Measurements from ENCODE around the gene TMEM232.

The TMEM232 gene

GRCh38 chr5:110441035-110441434 is 285.4 kb downstream of the TMEM232 start:
- Histone ChIP-seq H3K27ac (replicated peaks) (no peak overlapping the region), H3K4me3 (replicated peaks; ENCODE audit: insufficient read depth, low read length) (no peak overlapping the region), H3K27me3 (ENCODE audit: insufficient read depth, poor library complexity, severe bottlenecking) (no peaks in the 10 kb centered on the region)
- DNase-seq (ENCODE audit: low read depth in 1 of 2, low spot score in 1 of 2) = no peak
- no peak for TF ChIP-seq CTCF (IDR thresholded peaks at IDR 0.05; ENCODE audit: insufficient read depth, low read length)
- no peak for TF ChIP-seq POLR2AphosphoS5 (IDR thresholded peaks at IDR 0.05; ENCODE audit: low read depth)
- no peak for TF ChIP-seq REST (IDR thresholded peaks at IDR 0.05; ENCODE audit: insufficient replicate concordance, low read depth)
- no peak for TF ChIP-seq GABPA (IDR thresholded peaks at IDR 0.05; ENCODE audit: low read depth)

DNA sequence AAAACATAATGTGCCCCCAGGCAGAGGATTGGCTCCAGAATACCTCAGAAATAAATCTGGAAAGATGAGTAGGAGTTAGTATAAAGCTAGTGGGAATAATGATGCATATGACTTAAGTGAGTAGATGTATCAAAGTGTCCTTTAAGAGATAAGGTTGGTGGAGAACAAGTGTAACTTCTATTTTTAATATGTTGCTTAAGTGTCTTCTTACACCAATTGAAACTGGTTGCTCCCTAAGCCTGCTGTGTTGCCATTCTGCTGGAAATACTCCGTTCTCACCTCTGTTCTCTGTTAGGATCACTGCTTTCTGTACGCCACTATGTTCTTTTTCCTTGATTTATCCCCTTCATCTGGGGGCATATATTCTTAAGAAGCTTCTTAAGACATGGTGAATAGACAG is 286.4 kb downstream of the TMEM232 start:
- DNase-seq (ENCODE audit: low read depth in 1 of 2, low spot score in 1 of 2) = no peak
- Histone ChIP-seq H3K4me3 (replicated peaks; ENCODE audit: insufficient read depth, low read length) (no peak overlapping the region), H3K27ac (replicated peaks) (no peak overlapping the region), H3K27me3 (ENCODE audit: insufficient read depth, poor library complexity, severe bottlenecking) (no peaks in the 10 kb centered on the region)
- TF ChIP-seq POLR2AphosphoS5 (IDR thresholded peaks at IDR 0.05; ENCODE audit: low read depth) (no peak), CTCF (IDR thresholded peaks at IDR 0.05; ENCODE audit: insufficient read depth, low read length) (no peak), GABPA (IDR thresholded peaks at IDR 0.05; ENCODE audit: low read depth) (no peak), REST (IDR thresholded peaks at IDR 0.05; ENCODE audit: insufficient replicate concordance, low read depth) (no peak), SPI1 (IDR thresholded peaks at IDR 0.05; ENCODE audit: borderline replicate concordance, low read depth) (no peak)

GRCh38 chr5:110439296-110439695 is 287.2 kb downstream of the TMEM232 start:
- Histone ChIP-seq H3K4me3 (replicated peaks; ENCODE audit: insufficient read depth, low read length) (no peak overlapping the region), H3K27ac (replicated peaks) (no peak overlapping the region), H3K27me3 (ENCODE audit: insufficient read depth, poor library complexity, severe bottlenecking) (no peaks in the 10 kb centered on the region)
- TF ChIP-seq REST (IDR thresholded peaks at IDR 0.05; ENCODE audit: insufficient replicate concordance, low read depth) (no peak), SPI1 (IDR thresholded peaks at IDR 0.05; ENCODE audit: borderline replicate concordance, low read depth) (no peak), POLR2AphosphoS5 (IDR thresholded peaks at IDR 0.05; ENCODE audit: low read depth) (no peak), CTCF (IDR thresholded peaks at IDR 0.05; ENCODE audit: insufficient read depth, low read length) (no peak)
- no peak for DNase-seq (ENCODE audit: low read depth in 1 of 2, low spot score in 1 of 2)

Measured in HL-60 (cell line).